ENCODE results near the gene WWC2. TPM values are rescaled to one million over a fixed set of nuclear protein-coding genes. Genes with fewer than 3 reads are reported as not detected.

The WWC2 gene
- total RNA-seq, 4 donors from 2014 or later = 4.5 to 10.7 (median 8.6) TPM

GRCh38 chr4:183082053-183082452, 17.0 kb upstream of the WWC2 start:
- H3K4me3 ChIP-seq = no peak overlapping the region
- ATAC-seq = no peak
- no peaks in the 10 kb centered on the region for H3K27me3 ChIP-seq
- no peaks in the 10 kb centered on the region for H3K36me3 ChIP-seq
- H3K27ac ChIP-seq = no peak overlapping the region
- H3K4me1 ChIP-seq = no peaks in the 10 kb centered on the region
- H3K9me3 ChIP-seq = no peaks in the 10 kb centered on the region
- in situ Hi-C loops (cut with MboI; ENCODE audit: low sequenced_read_pairs in 4 of 4) (loop anchor here in 1 of 4 donors (10.0 kb wide), 1 partner anchor 53 kb away; no protein-coding TSS in a partner anchor), intact Hi-C loops (cut with DNase I; ENCODE audit: low total_unique reads) (no loop called here)
- TF ChIP-seq CTCF (IDR thresholded peaks at IDR 0.05 in 4 of 5, conservative IDR thresholded peaks at IDR 0.05 in 1 of 5) (no peak), POLR2A (IDR thresholded peaks at IDR 0.05) (no peak)
- no peak for DNase-seq

GRCh38 chr4:183094393-183095198, 4.5 kb upstream of the WWC2 start:
- no peak overlapping the region for H3K27ac ChIP-seq
- intact Hi-C loops (cut with DNase I; ENCODE audit: low total_unique reads) (loop anchor here (5.0 to 10.0 kb wide), 2 partner anchors 177 to 350 kb away; partner anchors contain the start of genes CDKN2AIP and DCTD), in situ Hi-C loops (cut with MboI; ENCODE audit: low sequenced_read_pairs in 4 of 4) (no loop called here)
- H3K4me1 ChIP-seq = no peaks in the 10 kb centered on the region
- H3K4me3 ChIP-seq = no peak overlapping the region
- ATAC-seq = no peak
- H3K9me3 ChIP-seq = no peaks in the 10 kb centered on the region
- no peak for DNase-seq
- H3K36me3 ChIP-seq = no peaks in the 10 kb centered on the region
- H3K27me3 ChIP-seq = no peaks in the 10 kb centered on the region
- no peak for TF ChIP-seq CTCF (IDR thresholded peaks at IDR 0.05 in 4 of 5, conservative IDR thresholded peaks at IDR 0.05 in 1 of 5)
- no peak for TF ChIP-seq POLR2A (IDR thresholded peaks at IDR 0.05)

GRCh38 chr4:183095199-183095512, 3.9 kb upstream of the WWC2 start:
- DNase-seq = no peak
- ATAC-seq = no peak
- Histone ChIP-seq H3K4me3 (no peak overlapping the region), H3K36me3 (no peaks in the 10 kb centered on the region), H3K27ac (no peak overlapping the region), H3K27me3 (no peaks in the 10 kb centered on the region), H3K4me1 (peaks cover 0 to 1% of the 10 kb centered on the region in 2 donors), H3K9me3 (no peaks in the 10 kb centered on the region)
- no peak for TF ChIP-seq POLR2A (IDR thresholded peaks at IDR 0.05)
- no peak for TF ChIP-seq CTCF (IDR thresholded peaks at IDR 0.05 in 4 of 5, conservative IDR thresholded peaks at IDR 0.05 in 1 of 5)
- in situ Hi-C loops (cut with MboI; ENCODE audit: low sequenced_read_pairs in 4 of 4) (no loop called here), intact Hi-C loops (cut with DNase I; ENCODE audit: low total_unique reads) (loop anchor here (5.0 to 10.0 kb wide), 2 partner anchors 178 to 350 kb away; partner anchors contain the start of genes CDKN2AIP and DCTD)

GRCh38 chr4:183096276-183096965, 2.6 kb upstream of the WWC2 start:
- H3K9me3 ChIP-seq = no peaks in the 10 kb centered on the region
- no peaks in the 10 kb centered on the region for H3K36me3 ChIP-seq
- no peak for TF ChIP-seq POLR2A (IDR thresholded peaks at IDR 0.05)
- no peak for TF ChIP-seq CTCF (IDR thresholded peaks at IDR 0.05 in 4 of 5, conservative IDR thresholded peaks at IDR 0.05 in 1 of 5)
- no peak overlapping the region for H3K27ac ChIP-seq
- DNase-seq = no peak
- H3K4me1 ChIP-seq = peaks cover 11 to 12% of the 10 kb centered on the region in 2 donors
- H3K4me3 ChIP-seq = no peak overlapping the region
- in situ Hi-C loops (cut with MboI; ENCODE audit: low sequenced_read_pairs in 4 of 4) (no loop called here), intact Hi-C loops (cut with DNase I; ENCODE audit: low total_unique reads) (loop anchor here (5.0 to 10.0 kb wide), 2 partner anchors 179 to 348 kb away; partner anchors contain the start of genes CDKN2AIP and DCTD)
- H3K27me3 ChIP-seq = no peaks in the 10 kb centered on the region
- no peak for ATAC-seq

Data from gastrocnemius medialis (tissue), 4 donors.